Keratinocyte (primary cell): ENCODE results near the gene REV1.

Experiments used
- EZH2 ChIP-seq: IDR thresholded peaks from one replicate; pipeline ENCODE4 v1.6.1; 2012; ENCODE audit warnings: inconsistent platforms, mild to moderate bottlenecking, low read length, moderate library complexity
- TF ChIP-seq, protein P1 (sequence below), 3 experiments: IDR thresholded peaks in 1 of 3; conservative IDR thresholded peaks in 1 of 3; optimal IDR thresholded peaks in 1 of 3; 2 replicates in 2 of 3; 3 replicates in 1 of 3; pipeline versions ENCODE3 to v1.5.1; 2011; ENCODE audit warnings: low read length in 3 of 3, mild to moderate bottlenecking in 3 of 3, moderate library complexity in 2 of 3, control low read depth in 1 of 3, inconsistent platforms in 1 of 3; ENCODE audit not compliant: insufficient read depth in 2 of 3; ENCODE audit errors: extremely low read depth in 1 of 3

DNA sequence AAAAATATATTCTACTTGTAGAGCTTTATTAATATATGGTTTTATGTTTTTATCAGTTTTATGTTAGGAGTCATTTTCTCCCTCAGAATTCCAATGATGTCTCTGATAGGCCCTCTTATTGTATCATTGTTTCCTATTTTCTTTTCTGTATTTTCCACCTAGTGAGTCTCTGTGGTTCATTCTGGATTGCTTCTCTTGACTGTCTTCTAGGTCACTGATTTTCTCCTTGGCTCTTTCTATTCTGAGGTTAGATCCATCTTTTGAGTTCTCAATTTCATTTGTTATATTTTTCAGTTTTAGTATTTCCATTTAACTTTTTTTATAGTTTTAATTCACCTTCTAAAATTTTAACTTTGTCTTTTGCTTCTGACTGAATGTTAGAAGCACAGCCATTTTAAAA is 115.1 kb downstream of the REV1 start:
- TF ChIP-seq, protein P1, sequence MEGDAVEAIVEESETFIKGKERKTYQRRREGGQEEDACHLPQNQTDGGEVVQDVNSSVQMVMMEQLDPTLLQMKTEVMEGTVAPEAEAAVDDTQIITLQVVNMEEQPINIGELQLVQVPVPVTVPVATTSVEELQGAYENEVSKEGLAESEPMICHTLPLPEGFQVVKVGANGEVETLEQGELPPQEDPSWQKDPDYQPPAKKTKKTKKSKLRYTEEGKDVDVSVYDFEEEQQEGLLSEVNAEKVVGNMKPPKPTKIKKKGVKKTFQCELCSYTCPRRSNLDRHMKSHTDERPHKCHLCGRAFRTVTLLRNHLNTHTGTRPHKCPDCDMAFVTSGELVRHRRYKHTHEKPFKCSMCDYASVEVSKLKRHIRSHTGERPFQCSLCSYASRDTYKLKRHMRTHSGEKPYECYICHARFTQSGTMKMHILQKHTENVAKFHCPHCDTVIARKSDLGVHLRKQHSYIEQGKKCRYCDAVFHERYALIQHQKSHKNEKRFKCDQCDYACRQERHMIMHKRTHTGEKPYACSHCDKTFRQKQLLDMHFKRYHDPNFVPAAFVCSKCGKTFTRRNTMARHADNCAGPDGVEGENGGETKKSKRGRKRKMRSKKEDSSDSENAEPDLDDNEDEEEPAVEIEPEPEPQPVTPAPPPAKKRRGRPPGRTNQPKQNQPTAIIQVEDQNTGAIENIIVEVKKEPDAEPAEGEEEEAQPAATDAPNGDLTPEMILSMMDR (optimal IDR thresholded peaks at IDR 0.05 in 1 of 3, IDR thresholded peaks at IDR 0.05 in 1 of 3, conservative IDR thresholded peaks at IDR 0.05 in 1 of 3; ENCODE audit: extremely low read depth in 1 of 3, insufficient read depth in 2 of 3, low read length in 3 of 3) = no peak
- TF ChIP-seq EZH2 = no peak
